ENCODE measurements around the gene NHERF2. TPM values are rescaled to one million over a fixed set of nuclear protein-coding genes. Genes with fewer than 3 reads are reported as not detected.

NHERF2 gene
- total RNA-seq, 4 donors from 2014 or later, result 10.3 to 97.1 (median 33.1) TPM

DNA sequence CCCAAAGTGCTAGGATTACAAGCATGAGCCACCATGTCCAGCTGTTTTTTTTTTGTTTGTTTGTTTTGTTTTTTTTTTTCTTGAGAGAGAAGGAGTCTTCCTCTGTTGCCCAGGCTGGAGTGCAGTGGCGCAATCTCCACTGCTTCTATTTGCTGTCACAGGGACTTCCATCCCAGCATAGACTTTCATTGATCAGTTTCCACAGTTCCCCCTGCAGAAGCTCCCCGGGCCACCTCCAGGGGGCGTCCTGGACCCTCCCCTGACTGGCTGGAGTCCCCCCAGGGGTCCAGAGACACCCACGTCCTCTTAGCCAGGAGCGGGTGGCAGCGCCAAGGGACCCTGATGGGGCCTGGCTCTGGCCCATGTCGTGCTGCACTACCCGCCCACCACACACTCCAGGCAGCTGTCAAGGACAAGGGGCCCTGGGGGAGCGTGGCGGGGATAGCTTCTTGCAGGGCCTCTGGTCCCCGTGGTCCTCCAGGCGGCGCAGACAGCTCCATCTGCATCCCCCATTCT is 10.2 kb upstream of the NHERF2 start:
- H3K27ac ChIP-seq, result no peak overlapping the region
- peaks cover 0 to 9% of the 10 kb centered on the region in 2 donors for H3K27me3 ChIP-seq
- TF ChIP-seq POLR2A (IDR thresholded peaks at IDR 0.05), result no peak
- TF ChIP-seq CTCF (IDR thresholded peaks at IDR 0.05), result no peak
- no peak overlapping the region for H3K4me3 ChIP-seq
- H3K4me1 ChIP-seq, result peaks cover 0 to 13% of the 10 kb centered on the region in 2 donors
- H3K36me3 ChIP-seq, result no peaks in the 10 kb centered on the region
- no peaks in the 10 kb centered on the region for H3K9me3 ChIP-seq
- intact Hi-C loops (cut with DNase I; ENCODE audit: low total_unique reads), result no loop called here
- DNase-seq, result no peak

- Histone ChIP-seq H3K27me3 (peaks cover 0 to 9% of the 10 kb centered on the region in 2 donors), H3K9me3 (no peaks in the 10 kb centered on the region), H3K36me3 (no peaks in the 10 kb centered on the region), H3K4me3 (no peak within 1 kb of the TSS), H3K27ac (no peak within 1 kb of the TSS), H3K4me1 (peaks cover 0 to 13% of the 10 kb centered on the region in 2 donors)
- intact Hi-C loops (cut with DNase I; ENCODE audit: low total_unique reads), result no loop called here
- TF ChIP-seq CTCF (IDR thresholded peaks at IDR 0.05) (no peak), POLR2A (IDR thresholded peaks at IDR 0.05) (no peak)
- no peak for DNase-seq
These were observed 7.2 kb upstream of the NHERF2 start, which contains the start of gene NPW for GRCh38 chr16:2019518-2019920. TSS of gene NPW (plus strand) at chr16:2019785.

DNA sequence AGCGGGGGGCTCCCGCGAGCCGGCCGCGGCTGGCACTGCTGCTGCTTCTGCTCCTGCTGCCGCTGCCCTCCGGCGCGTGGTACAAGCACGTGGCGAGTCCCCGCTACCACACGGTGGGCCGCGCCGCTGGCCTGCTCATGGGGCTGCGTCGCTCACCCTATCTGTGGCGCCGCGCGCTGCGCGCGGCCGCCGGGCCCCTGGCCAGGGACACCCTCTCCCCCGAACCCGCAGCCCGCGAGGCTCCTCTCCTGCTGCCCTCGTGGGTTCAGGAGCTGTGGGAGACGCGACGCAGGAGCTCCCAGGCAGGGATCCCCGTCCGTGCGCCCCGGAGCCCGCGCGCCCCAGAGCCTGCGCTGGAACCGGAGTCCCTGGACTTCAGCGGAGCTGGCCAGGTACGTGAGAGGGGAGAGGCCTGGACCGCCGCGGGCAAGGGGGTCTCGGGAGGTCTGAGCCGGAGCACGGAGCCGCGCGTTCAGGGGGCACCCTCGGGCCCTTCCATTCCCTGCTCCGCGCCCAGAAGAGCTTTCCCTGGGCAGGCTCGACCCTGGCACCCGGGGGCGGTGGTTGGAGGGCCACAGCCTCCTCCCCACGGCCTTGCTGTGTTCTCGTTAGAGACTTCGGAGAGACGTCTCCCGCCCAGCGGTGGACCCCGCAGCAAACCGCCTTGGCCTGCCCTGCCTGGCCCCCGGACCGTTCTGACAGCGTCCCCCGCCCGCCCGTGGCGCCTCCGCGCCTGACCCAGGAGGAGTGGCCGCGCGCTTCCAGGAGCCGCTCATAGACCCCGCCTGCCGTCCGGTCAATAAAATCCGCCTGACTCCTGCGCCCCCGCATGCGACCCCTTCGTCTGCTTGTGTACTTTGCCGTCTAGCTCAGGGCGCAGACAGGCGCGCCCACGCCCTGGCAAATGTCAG is 6.5 kb upstream of the NHERF2 start:
- Histone ChIP-seq H3K27ac (no peak overlapping the region), H3K27me3 (peaks cover 0 to 9% of the 10 kb centered on the region in 2 donors), H3K4me3 (no peak overlapping the region), H3K36me3 (no peaks in the 10 kb centered on the region), H3K9me3 (no peaks in the 10 kb centered on the region), H3K4me1 (peaks cover 0 to 13% of the 10 kb centered on the region in 2 donors)
- DNase-seq, result no peak
- intact Hi-C loops (cut with DNase I; ENCODE audit: low total_unique reads), result loop anchor here (5.0 kb wide), 1 partner anchor 122 kb away; no protein-coding TSS in a partner anchor
- TF ChIP-seq POLR2A (IDR thresholded peaks at IDR 0.05), result no peak
- TF ChIP-seq CTCF (IDR thresholded peaks at IDR 0.05), result no peak

DNA sequence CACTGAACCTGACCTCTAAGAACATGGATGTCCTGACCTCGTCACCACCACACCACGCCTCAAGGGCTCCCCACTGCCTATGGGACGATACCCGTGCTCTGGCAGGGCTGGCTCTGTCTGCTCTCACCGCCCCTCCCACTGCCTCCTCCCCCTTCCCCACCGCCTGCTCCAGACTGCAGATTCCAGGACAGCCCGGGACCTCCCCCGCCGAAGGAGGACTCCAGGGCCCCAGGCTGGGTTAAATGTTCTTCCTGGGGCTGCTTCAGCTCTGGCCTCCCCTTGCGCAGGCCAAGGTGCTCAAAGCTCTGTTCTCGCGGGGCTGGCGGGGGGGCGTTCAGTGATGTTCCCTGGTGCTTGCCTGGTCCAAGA is 4.0 kb upstream of the NHERF2 start:
- Histone ChIP-seq H3K9me3 (no peaks in the 10 kb centered on the region), H3K27me3 (peaks cover 0 to 9% of the 10 kb centered on the region in 2 donors), H3K36me3 (no peaks in the 10 kb centered on the region), H3K4me3 (peak overlapping the region in 1 of 2 donors; percentile 12), H3K27ac (peak overlapping the region in 1 of 2 donors; percentile 67), H3K4me1 (peaks cover 0 to 18% of the 10 kb centered on the region in 2 donors)
- intact Hi-C loops (cut with DNase I; ENCODE audit: low total_unique reads), result loop anchor here (5.0 kb wide), 1 partner anchor 120 kb away; no protein-coding TSS in a partner anchor
- TF ChIP-seq CTCF (IDR thresholded peaks at IDR 0.05) (no peak), POLR2A (IDR thresholded peaks at IDR 0.05) (no peak)
- peak in 1 of 2 donors; percentile 60 for DNase-seq

Measured in uterus (tissue), 4 donors.